Panc1 (cell line): ENCODE measurements around the gene CA5B. TPM values are rescaled to one million over a fixed set of nuclear protein-coding genes. Genes with fewer than 3 reads are reported as not detected.

Source experiments
- ATAC-seq: fragments of 200-7000 bp; cut with Tn5 transposase; 2 replicates; pipeline ENCODE4 v1.9.1; 2020; ENCODE audit warnings: mild to moderate bottlenecking, moderate library complexity
- BruUV-seq: library from RNA; stranded (reverse); fragments of 400-500 nt; replicated peaks from 2 replicates; lab custom pipeline; 2021; lab: Mats Ljungman, UMichigan
- CTCF ChIA-PET: fragments of 300-600 bp; sonication (Branson Sonifier 250); formaldehyde crosslinking; loops from one replicate; lab custom pipeline; 2022; ENCODE audit warnings: antibody characterized with exemption; lab: Charles Lee
- POLR2A ChIA-PET: fragments of 300-600 bp; sonication (Branson Sonifier 250); formaldehyde crosslinking; loops from one replicate; lab custom pipeline; 2022; ENCODE audit warnings: antibody characterized with exemption; lab: Charles Lee
- DNase-seq: peaks from one replicate; pipeline ENCODE4 v3.0.0-alpha.2; 2010; ENCODE audit warnings: low read depth, low spot score
- H3K27ac ChIP-seq: 2 replicates; pipeline ENCODE4 v1.5.1; 2011; ENCODE audit warnings: mild to moderate bottlenecking, low read length, inconsistent platforms
- H3K27me3 ChIP-seq: fragments of 200-500 bp; sonication (Bioruptor generic); 2 replicates; pipeline ENCODE4 v1.6.0; 2014; ENCODE audit warnings: low read length, inconsistent platforms; ENCODE audit not compliant: control insufficient read depth, insufficient read depth
- H3K36me3 ChIP-seq: fragments of 200-500 bp; sonication (Bioruptor generic); 2 replicates; pipeline ENCODE4 v1.5.1; 2014; ENCODE audit warnings: inconsistent platforms, mild to moderate bottlenecking, low read length, moderate library complexity; ENCODE audit not compliant: control insufficient read depth, insufficient read depth
- H3K4me1 ChIP-seq: 2 replicates; pipeline ENCODE4 v1.5.1; 2011; ENCODE audit warnings: inconsistent platforms, mild to moderate bottlenecking, low read length, moderate library complexity; ENCODE audit not compliant: control insufficient read depth, insufficient read depth
- H3K4me3 ChIP-seq, 2 experiments: 2 replicates each; pipeline ENCODE4 v1.5.1; 2011 to 2012; ENCODE audit warnings: low read depth in 2 of 2, low read length in 2 of 2, mild to moderate bottlenecking in 2 of 2, inconsistent platforms in 1 of 2, moderate library complexity in 1 of 2
- H3K9me3 ChIP-seq: fragments of 200-500 bp; sonication (Bioruptor generic); 2 replicates; pipeline ENCODE4 v1.5.1; 2014; ENCODE audit warnings: low read depth, mild to moderate bottlenecking, inconsistent platforms, low read length, moderate library complexity; ENCODE audit not compliant: control insufficient read depth, insufficient read depth
- POLR2AphosphoS5 ChIP-seq: IDR thresholded peaks from 2 replicates; pipeline ENCODE4 v1.6.1; 2012; ENCODE audit warnings: mild to moderate bottlenecking, low read depth, low read length, moderate library complexity
- SIN3A ChIP-seq: IDR thresholded peaks from 2 replicates; pipeline ENCODE4 v1.6.1; 2012; ENCODE audit warnings: low read depth, mild to moderate bottlenecking, low read length, moderate library complexity, borderline replicate concordance; ENCODE audit not compliant: insufficient read depth
- TCF7L2 ChIP-seq: IDR thresholded peaks from 2 replicates; pipeline ENCODE4 v1.6.1; 2011; ENCODE audit warnings: mild to moderate bottlenecking, low read depth, low read length, inconsistent platforms
- in situ Hi-C: cut with HindIII; loops from 2 replicates; pipeline ENCODE4 v1.10.0; 2016; ENCODE audit warnings: low sequenced_read_pairs, low pct_unique_long_range_greater_than_20kb
- intact Hi-C: fragments of 100-400 bp; cut with micrococcal nuclease; formaldehyde crosslinking; loops from one replicate; pipeline ENCODE4 v1.10.0; 2022; ENCODE audit not compliant: unreplicated experiment
- total RNA-seq: library from RNA; stranded (reverse); gene quantifications from one replicate; pipeline ENCODE4 v1.2.1, GENCODE V29; 2021; ENCODE audit not compliant: unreplicated experiment
- TF ChIP-seq, protein P1 (sequence below), 2 experiments: IDR thresholded peaks; 2 replicates each; pipeline ENCODE4 v1.6.1; 2011 to 2012; ENCODE audit warnings: low read depth in 2 of 2, control low read depth in 1 of 2, low read length in 1 of 2, mild to moderate bottlenecking in 1 of 2, moderate library complexity in 1 of 2; ENCODE audit not compliant: insufficient read depth in 1 of 2
- TF ChIP-seq, protein P2 (sequence below): fragments of 450-650 bp; IDR thresholded peaks from 2 replicates; pipeline ENCODE4 v1.5.1; 2017; ENCODE audit warnings: mild to moderate bottlenecking

CA5B gene
- total RNA-seq, 1 experiment from 2014 or later: 6.8 TPM

DNA sequence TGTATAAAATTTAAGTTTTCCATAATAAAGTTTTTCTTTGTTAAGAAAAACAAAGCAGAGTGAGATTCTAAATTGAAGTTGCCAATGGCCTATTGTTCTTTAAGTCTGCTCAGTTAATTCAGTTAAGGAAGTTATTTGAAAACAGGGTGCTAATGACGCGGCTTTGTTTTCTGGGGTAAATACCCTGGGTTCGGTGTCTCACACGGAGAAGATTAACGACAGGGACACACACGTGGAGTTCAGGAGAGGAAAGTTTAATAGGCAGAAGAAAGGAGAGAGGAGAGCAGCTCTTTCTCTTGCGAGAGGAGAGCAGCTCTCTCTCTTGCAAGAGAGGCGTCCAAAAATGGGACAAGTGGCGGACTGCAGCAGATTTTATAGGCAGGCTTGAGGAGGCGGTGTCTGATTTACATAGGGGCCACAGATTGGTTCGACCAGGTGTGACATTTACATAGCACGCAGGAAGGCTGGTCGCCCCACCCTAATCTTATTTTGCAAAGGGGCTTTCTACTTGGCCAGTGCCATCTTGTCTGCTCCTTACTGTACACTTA, 9.6 kb downstream of the CA5B start:
- intact Hi-C loops: no loop called here
- Histone ChIP-seq H3K9me3 (no peaks in the 10 kb centered on the region), H3K4me1 (no peaks in the 10 kb centered on the region), H3K36me3 (no peaks in the 10 kb centered on the region), H3K27ac (no peak overlapping the region), H3K4me3 (no peak overlapping the region), H3K27me3 (no peaks in the 10 kb centered on the region)
- no peak for DNase-seq
- POLR2A ChIA-PET: no interaction called here
- ATAC-seq: no peak
- in situ Hi-C loops: no loop called here
- CTCF ChIA-PET: no interaction called here
- TF ChIP-seq TCF7L2 (no peak), SIN3A (no peak), POLR2AphosphoS5 (no peak)
- TF ChIP-seq, protein P1, sequence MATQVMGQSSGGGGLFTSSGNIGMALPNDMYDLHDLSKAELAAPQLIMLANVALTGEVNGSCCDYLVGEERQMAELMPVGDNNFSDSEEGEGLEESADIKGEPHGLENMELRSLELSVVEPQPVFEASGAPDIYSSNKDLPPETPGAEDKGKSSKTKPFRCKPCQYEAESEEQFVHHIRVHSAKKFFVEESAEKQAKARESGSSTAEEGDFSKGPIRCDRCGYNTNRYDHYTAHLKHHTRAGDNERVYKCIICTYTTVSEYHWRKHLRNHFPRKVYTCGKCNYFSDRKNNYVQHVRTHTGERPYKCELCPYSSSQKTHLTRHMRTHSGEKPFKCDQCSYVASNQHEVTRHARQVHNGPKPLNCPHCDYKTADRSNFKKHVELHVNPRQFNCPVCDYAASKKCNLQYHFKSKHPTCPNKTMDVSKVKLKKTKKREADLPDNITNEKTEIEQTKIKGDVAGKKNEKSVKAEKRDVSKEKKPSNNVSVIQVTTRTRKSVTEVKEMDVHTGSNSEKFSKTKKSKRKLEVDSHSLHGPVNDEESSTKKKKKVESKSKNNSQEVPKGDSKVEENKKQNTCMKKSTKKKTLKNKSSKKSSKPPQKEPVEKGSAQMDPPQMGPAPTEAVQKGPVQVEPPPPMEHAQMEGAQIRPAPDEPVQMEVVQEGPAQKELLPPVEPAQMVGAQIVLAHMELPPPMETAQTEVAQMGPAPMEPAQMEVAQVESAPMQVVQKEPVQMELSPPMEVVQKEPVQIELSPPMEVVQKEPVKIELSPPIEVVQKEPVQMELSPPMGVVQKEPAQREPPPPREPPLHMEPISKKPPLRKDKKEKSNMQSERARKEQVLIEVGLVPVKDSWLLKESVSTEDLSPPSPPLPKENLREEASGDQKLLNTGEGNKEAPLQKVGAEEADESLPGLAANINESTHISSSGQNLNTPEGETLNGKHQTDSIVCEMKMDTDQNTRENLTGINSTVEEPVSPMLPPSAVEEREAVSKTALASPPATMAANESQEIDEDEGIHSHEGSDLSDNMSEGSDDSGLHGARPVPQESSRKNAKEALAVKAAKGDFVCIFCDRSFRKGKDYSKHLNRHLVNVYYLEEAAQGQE (IDR thresholded peaks at IDR 0.05; ENCODE audit: insufficient read depth in 1 of 2, low read depth in 2 of 2, low read length in 1 of 2): no peak
- TF ChIP-seq, protein P2, sequence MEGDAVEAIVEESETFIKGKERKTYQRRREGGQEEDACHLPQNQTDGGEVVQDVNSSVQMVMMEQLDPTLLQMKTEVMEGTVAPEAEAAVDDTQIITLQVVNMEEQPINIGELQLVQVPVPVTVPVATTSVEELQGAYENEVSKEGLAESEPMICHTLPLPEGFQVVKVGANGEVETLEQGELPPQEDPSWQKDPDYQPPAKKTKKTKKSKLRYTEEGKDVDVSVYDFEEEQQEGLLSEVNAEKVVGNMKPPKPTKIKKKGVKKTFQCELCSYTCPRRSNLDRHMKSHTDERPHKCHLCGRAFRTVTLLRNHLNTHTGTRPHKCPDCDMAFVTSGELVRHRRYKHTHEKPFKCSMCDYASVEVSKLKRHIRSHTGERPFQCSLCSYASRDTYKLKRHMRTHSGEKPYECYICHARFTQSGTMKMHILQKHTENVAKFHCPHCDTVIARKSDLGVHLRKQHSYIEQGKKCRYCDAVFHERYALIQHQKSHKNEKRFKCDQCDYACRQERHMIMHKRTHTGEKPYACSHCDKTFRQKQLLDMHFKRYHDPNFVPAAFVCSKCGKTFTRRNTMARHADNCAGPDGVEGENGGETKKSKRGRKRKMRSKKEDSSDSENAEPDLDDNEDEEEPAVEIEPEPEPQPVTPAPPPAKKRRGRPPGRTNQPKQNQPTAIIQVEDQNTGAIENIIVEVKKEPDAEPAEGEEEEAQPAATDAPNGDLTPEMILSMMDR: no peak
- no TSS peak for BruUV-seq

DNA sequence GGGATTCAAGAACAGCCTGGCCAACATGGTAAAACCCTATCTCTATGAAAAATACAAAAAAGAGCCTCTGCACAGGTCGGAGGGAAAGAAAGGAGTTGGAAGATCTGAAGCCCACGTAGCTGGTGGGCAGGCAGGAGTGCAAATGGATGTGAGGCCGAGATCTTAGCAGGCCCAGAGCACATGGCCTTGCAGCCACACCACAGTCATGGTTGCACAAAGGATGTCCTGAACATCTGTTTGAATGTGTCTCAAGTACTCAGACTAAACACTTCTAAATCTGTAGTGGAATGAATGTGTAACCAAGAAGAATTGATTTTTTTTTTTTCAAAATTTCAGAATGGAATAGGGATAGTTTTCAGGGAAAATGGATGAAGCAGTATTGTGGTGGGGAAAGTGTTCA, 10.8 kb downstream of the CA5B start:
- Histone ChIP-seq H3K36me3 (no peaks in the 10 kb centered on the region), H3K27ac (no peak overlapping the region), H3K27me3 (no peaks in the 10 kb centered on the region), H3K4me3 (no peak overlapping the region), H3K4me1 (no peaks in the 10 kb centered on the region), H3K9me3 (no peaks in the 10 kb centered on the region)
- in situ Hi-C loops (no loop called here), intact Hi-C loops (no loop called here)
- ATAC-seq (no peak), DNase-seq (no peak)
- TF ChIP-seq SIN3A: no peak
- TF ChIP-seq, protein P1 (IDR thresholded peaks at IDR 0.05; ENCODE audit: insufficient read depth in 1 of 2, low read depth in 2 of 2, low read length in 1 of 2): no peak
- TF ChIP-seq POLR2AphosphoS5: no peak
- TF ChIP-seq, protein P2: no peak
- no peak for TF ChIP-seq TCF7L2
- ChIA-PET CTCF (no interaction called here), POLR2A (no interaction called here)
- no TSS peak for BruUV-seq
